Nephron (organoid): ENCODE results near the gene NOSTRIN.

ENCODE experiments used
- H3K27ac Mint-ChIP-seq, 3 experiments: 2 replicates each; pipeline ENCODE4 v1.8.0; 2020; ENCODE audit warnings: mixed read lengths in 3 of 3, mild to moderate bottlenecking in 2 of 3, moderate library complexity in 1 of 3
- H3K27me3 Mint-ChIP-seq: 2 replicates; pipeline ENCODE4 v1.8.0; 2021; ENCODE audit warnings: low read depth, mild to moderate bottlenecking, moderate library complexity, mixed read lengths
- H3K36me3 Mint-ChIP-seq: 2 replicates; pipeline ENCODE4 v1.8.0; 2020; ENCODE audit warnings: low read depth, mixed read lengths
- H3K4me1 Mint-ChIP-seq: 2 replicates; pipeline ENCODE4 v1.8.0; 2020; ENCODE audit warnings: mixed read lengths
- H3K4me3 Mint-ChIP-seq, 3 experiments: 2 replicates each; pipeline ENCODE4 v1.8.0; 2020; ENCODE audit warnings: mild to moderate bottlenecking in 3 of 3, mixed read lengths in 3 of 3, moderate library complexity in 2 of 3
- H3K9me3 Mint-ChIP-seq: 2 replicates; pipeline ENCODE4 v1.8.0; 2020; ENCODE audit warnings: mixed read lengths
- TF ChIP-seq, protein P1 (sequence below), 3 experiments: fragments of 200-600 bp; sonication (generic); IDR thresholded peaks; one replicate each; pipeline ENCODE4 v1.5.0; 2021; ENCODE audit warnings: antibody characterized with exemption in 3 of 3; ENCODE audit not compliant: unreplicated experiment in 3 of 3

The NOSTRIN gene

DNA sequence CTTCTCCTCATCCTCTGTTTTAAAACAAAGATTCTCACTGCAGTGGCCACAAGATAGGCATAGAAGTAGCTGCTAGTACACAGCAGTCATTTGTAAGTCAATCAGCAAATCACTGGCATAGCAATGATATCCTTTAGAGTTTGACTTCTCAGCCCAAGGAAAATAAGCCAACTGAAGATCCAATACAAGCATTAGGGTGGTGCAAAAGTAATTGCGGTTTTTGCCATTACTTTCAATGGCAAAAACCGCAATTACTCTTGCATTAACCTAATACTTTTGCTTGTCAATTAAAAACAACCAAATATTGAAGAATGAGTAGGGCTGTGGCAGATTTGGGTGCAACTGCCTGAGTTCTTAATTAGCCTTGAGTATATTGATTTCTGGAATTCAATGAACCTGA is 101.5 kb downstream of the NOSTRIN start:
- H3K4me1 Mint-ChIP-seq, result no peaks in the 10 kb centered on the region
- no peak overlapping the region for H3K4me3 Mint-ChIP-seq
- no peaks in the 10 kb centered on the region for H3K36me3 Mint-ChIP-seq
- H3K27ac Mint-ChIP-seq, result no peak overlapping the region
- TF ChIP-seq, protein P1, sequence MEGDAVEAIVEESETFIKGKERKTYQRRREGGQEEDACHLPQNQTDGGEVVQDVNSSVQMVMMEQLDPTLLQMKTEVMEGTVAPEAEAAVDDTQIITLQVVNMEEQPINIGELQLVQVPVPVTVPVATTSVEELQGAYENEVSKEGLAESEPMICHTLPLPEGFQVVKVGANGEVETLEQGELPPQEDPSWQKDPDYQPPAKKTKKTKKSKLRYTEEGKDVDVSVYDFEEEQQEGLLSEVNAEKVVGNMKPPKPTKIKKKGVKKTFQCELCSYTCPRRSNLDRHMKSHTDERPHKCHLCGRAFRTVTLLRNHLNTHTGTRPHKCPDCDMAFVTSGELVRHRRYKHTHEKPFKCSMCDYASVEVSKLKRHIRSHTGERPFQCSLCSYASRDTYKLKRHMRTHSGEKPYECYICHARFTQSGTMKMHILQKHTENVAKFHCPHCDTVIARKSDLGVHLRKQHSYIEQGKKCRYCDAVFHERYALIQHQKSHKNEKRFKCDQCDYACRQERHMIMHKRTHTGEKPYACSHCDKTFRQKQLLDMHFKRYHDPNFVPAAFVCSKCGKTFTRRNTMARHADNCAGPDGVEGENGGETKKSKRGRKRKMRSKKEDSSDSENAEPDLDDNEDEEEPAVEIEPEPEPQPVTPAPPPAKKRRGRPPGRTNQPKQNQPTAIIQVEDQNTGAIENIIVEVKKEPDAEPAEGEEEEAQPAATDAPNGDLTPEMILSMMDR (IDR thresholded peaks at IDR 0.05; ENCODE audit: unreplicated experiment in 3 of 3), result no peak
- no peaks in the 10 kb centered on the region for H3K9me3 Mint-ChIP-seq
- H3K27me3 Mint-ChIP-seq, result peaks cover 29% of the 10 kb centered on the region

GRCh38 chr2:168904358-168904757 is 101.9 kb downstream of the NOSTRIN start:
- H3K27me3 Mint-ChIP-seq, result peaks cover 33% of the 10 kb centered on the region
- H3K27ac Mint-ChIP-seq, result no peak overlapping the region
- H3K36me3 Mint-ChIP-seq, result no peaks in the 10 kb centered on the region
- no peaks in the 10 kb centered on the region for H3K4me1 Mint-ChIP-seq
- TF ChIP-seq, protein P1 (IDR thresholded peaks at IDR 0.05; ENCODE audit: unreplicated experiment in 3 of 3), result no peak
- H3K9me3 Mint-ChIP-seq, result no peaks in the 10 kb centered on the region
- H3K4me3 Mint-ChIP-seq, result no peak overlapping the region

DNA sequence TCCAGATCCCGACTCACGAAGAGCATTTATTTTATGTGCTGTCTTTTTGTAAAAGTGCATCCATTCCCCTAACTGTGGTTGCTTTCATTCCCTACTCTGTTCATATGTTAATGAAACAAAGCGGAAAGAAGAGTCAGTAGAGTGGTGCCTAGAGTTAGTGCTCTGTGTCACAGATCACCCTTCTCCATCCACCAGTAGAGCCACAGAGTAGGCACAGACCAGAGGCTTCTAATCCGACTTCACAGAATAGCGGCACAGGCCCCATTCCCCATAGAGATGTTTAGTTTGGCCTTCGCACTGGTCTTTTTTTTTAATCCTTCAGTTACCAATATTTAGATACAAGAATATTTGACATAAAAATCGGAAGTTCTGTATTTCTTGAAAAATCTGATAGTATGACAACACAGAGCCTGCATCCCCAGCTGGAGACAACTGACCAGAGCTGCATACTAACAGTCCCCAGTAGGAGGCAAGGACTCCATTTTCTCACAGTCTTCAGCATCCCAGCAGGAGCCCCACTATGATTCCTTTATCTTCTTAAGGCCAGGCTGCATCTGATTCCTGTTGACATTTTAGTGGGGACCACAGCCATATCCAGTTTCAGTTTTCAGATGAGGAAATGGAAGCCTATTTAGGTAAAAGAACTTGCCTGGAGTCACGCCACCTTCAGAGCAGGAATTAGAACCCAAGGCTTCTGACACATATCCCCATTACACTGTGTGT is 105.7 kb downstream of the NOSTRIN start:
- TF ChIP-seq, protein P1 (IDR thresholded peaks at IDR 0.05; ENCODE audit: unreplicated experiment in 3 of 3), result no peak
- H3K27ac Mint-ChIP-seq, result no peak overlapping the region
- H3K4me1 Mint-ChIP-seq, result no peaks in the 10 kb centered on the region
- no peak overlapping the region for H3K4me3 Mint-ChIP-seq
- H3K27me3 Mint-ChIP-seq, result peaks cover 57% of the 10 kb centered on the region
- no peaks in the 10 kb centered on the region for H3K9me3 Mint-ChIP-seq
- no peaks in the 10 kb centered on the region for H3K36me3 Mint-ChIP-seq

DNA sequence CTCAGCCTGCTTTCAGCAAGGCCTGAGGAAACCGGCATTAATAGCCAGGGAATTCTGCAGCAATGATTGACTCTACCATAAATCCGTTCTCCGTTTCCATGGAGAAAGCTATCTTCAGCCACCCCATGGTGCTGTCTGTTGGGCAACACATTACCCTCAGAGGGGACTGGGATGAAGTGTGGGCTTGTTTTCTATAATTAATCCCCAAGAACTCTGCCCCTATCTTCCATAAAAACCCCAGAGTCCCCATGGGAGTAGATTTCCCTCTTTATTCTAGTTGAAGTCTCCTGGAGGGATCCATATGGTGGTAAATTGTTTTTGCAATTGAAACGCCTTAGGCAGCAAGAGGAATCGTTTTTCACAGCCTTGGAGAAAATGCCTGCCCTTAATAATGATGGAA is 107.9 kb downstream of the NOSTRIN start:
- H3K4me1 Mint-ChIP-seq, result no peaks in the 10 kb centered on the region
- no peaks in the 10 kb centered on the region for H3K9me3 Mint-ChIP-seq
- H3K27ac Mint-ChIP-seq, result no peak overlapping the region
- H3K27me3 Mint-ChIP-seq, result peaks cover 52% of the 10 kb centered on the region
- H3K4me3 Mint-ChIP-seq, result no peak overlapping the region
- H3K36me3 Mint-ChIP-seq, result no peaks in the 10 kb centered on the region
- TF ChIP-seq, protein P1 (IDR thresholded peaks at IDR 0.05; ENCODE audit: unreplicated experiment in 3 of 3), result no peak

DNA sequence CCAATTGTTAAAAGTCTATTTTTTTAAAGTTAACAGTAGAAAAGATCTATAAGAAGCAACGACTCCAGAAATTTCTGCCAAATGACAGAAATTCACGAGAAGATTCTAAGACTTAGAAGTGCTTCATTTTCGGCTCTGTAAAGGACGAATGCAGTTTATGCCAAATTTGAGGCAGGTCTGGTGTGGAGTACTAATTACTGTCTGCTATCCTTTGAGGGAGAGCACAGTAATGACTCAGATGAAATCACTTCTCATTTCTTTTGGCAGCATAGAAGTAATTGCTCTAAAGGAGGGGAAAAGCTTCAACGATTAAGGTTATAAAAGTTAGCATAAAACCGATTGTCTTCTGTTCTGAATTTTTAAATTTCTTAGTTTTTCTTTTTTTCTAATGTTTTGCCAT is 110.0 kb downstream of the NOSTRIN start:
- peak overlapping the region; percentile 33 to 47 (median 47) for H3K4me3 Mint-ChIP-seq
- H3K4me1 Mint-ChIP-seq, result no peaks in the 10 kb centered on the region
- H3K9me3 Mint-ChIP-seq, result no peaks in the 10 kb centered on the region
- H3K36me3 Mint-ChIP-seq, result no peaks in the 10 kb centered on the region
- H3K27ac Mint-ChIP-seq, result no peak overlapping the region
- peaks cover 40% of the 10 kb centered on the region for H3K27me3 Mint-ChIP-seq
- TF ChIP-seq, protein P1 (IDR thresholded peaks at IDR 0.05; ENCODE audit: unreplicated experiment in 3 of 3), result no peak

DNA sequence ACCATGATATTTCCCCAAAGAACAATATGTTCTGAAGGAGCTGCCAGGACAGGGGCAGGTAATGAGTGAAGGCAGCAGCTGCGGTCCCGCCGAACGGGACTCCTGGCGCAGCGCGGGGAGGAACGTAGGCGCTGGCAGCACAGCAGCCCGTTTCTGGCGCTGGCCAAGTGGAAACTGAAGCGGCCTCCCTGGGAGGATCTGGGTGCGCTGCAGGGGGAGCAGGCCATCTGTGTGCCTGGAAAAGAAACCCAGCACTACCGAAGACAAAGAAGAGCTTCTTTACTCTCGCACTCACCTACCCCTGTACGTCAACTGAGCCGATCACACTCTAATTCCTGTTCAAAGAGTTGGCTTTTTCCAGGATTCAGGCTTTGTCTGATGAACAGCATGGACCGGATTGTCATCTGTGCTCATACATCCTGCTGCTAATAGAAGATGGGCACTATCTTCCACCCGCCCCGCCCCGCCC is 110.5 kb downstream of the NOSTRIN start:
- TF ChIP-seq, protein P1 (IDR thresholded peaks at IDR 0.05; ENCODE audit: unreplicated experiment in 3 of 3), result no peak
- Mint-ChIP-seq H3K36me3 (no peaks in the 10 kb centered on the region), H3K4me3 (peak overlapping the region; percentile 33 to 47 (median 47)), H3K4me1 (no peaks in the 10 kb centered on the region), H3K9me3 (no peaks in the 10 kb centered on the region), H3K27me3 (peaks cover 35% of the 10 kb centered on the region), H3K27ac (no peak overlapping the region)
